ENCODE measurements around the gene LRTM2.

DNA sequence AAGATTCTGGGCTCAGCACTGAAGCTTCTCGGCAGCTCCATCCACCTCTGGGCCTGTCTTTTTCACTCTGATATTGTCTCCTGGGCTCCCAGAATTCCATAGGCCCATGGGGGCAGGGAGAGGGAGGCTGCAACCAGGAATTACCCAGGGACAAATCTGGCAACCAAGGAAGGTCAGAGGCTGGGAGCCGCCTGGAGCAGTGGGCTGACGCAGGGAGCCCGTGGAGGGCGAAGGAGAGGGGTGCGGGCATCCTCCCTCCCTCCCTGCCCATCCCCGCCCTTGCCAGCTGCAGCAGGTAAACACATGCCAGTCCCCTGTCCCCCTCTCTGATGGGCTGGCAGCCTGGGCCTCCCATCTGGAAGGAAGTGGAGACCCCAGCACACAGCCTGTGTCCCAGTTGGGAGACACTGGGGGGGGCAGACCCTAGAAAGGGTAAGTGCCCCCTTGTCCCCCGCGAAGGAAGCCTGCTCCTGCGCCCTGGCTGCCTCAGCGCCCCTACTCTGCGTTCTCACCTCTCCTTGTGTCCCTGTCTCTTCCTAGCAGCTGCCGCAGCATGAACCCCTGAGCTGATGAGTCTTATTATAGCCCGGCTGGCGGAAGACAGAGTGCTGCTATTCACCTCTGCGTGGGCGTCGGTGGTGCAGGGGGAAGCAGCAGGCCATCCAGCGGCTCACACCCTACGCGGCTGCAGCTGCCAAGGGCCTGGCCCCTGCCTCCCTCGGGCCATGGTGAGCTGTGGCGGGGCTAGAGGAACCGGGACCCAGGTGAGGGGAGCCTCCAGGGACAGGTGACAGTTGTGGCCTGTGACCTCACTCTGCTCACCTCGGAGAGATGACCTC lies 6.7 kb downstream of the LRTM2 start:
- TF ChIP-seq, protein P1, sequence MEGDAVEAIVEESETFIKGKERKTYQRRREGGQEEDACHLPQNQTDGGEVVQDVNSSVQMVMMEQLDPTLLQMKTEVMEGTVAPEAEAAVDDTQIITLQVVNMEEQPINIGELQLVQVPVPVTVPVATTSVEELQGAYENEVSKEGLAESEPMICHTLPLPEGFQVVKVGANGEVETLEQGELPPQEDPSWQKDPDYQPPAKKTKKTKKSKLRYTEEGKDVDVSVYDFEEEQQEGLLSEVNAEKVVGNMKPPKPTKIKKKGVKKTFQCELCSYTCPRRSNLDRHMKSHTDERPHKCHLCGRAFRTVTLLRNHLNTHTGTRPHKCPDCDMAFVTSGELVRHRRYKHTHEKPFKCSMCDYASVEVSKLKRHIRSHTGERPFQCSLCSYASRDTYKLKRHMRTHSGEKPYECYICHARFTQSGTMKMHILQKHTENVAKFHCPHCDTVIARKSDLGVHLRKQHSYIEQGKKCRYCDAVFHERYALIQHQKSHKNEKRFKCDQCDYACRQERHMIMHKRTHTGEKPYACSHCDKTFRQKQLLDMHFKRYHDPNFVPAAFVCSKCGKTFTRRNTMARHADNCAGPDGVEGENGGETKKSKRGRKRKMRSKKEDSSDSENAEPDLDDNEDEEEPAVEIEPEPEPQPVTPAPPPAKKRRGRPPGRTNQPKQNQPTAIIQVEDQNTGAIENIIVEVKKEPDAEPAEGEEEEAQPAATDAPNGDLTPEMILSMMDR (IDR thresholded peaks at IDR 0.05; ENCODE audit: poor library complexity, severe bottlenecking) = no peak
- no peak for TF ChIP-seq POLR2AphosphoS5 (IDR thresholded peaks at IDR 0.05)
- TF ChIP-seq EP300 (conservative IDR thresholded peaks at IDR 0.05; ENCODE audit: poor library complexity, severe bottlenecking) = no peak
